ENCODE measurements around the gene MTURN.

MTURN gene

GRCh38 chr7:30162622-30163124 is 27.9 kb downstream of the MTURN start:
- DNase-seq = peak in 4 of 14 donors; percentile 30 to 41 (median 34)

- DNase-seq = peak in 10 of 14 donors; percentile 38 to 87 (median 72)
These were observed 28.6 kb downstream of the MTURN start for GRCh38 chr7:30163231-30163894.

DNA sequence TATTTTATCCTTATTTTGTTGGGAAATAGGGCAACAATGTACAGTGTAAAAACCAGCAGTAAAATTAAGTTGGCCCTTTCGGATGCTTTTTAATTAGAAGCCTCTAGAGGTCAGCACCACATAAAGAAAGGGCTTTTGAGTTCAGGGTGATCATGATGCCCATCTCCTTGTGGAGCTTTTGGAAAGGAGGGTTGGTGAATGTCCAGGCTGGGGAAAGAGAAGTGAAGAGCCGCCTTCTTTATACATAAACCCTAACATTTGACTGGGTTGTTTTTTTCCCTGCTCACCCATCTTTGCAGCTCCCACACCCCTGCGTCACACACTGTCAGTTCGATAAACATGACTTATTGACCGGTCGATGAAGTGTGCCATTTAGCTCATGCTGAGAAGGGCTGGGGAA is 29.8 kb downstream of the MTURN start:
- DNase-seq = peak in 6 of 14 donors; percentile 23 to 64 (median 30)

GRCh38 chr7:30165590-30165989 is 30.8 kb downstream of the MTURN start:
- no peak for DNase-seq

GRCh38 chr7:30166155-30166840 is 31.5 kb downstream of the MTURN start:
- peak in 1 of 14 donors; percentile 23 for DNase-seq

GRCh38 chr7:30166841-30167235 is 32.1 kb downstream of the MTURN start:
- no peak for DNase-seq

- DNase-seq = no peak
These were observed 33.1 kb downstream of the MTURN start for GRCh38 chr7:30167901-30168300.

DNA sequence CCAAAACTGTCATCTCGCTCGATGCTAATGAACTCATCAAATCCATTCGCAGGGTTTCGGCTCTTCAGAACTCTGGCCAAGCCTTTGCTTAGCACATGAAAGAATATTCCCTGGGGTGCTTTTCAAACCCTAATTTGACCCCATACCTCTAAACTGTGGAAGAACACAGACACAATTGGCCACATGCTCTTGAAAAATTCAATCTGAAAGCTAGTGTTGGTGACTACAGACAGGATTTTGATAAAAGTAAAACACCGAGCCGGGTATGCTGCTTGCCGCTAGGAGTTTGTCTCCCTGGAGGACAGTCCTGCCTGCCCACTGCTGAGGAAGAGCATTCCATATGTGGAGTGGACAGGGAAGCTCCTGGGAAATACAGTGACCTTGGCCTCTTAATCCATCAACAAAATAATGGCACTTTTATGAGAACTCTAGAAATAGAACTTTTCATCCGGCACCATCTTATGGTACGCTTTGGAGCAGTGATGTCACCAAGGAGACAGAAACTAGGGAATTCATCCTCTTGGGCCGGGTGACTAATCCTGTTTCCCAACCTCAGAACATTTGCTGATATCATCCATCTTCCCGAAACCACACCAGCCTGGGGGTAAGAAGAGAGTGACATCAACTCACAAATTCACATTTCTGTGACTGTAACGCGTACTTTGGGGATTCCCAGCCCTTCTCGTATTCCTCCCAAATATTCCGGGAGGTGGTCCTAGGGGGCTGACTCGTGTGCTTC is 34.2 kb downstream of the MTURN start:
- DNase-seq = peak in 1 of 14 donors; percentile 34

DNA sequence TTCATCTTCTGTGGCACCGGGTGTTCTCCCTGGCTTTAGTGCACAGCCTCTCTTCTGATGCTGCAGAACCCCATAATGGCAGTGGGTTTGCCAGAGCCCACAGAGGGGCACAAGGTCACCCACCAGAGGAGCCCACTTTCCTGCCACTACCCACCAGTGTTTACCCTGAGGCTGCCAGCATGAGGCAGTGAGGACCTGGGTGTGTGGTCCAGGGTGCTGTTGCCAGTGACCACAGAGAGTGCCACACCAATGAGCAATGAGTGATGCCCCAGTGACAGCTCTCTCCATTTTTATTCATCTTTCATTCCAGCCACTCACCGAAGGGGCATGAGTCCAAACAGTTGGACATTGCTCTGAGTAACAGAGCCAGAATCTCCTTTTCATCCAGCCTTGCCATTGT is 34.8 kb downstream of the MTURN start:
- DNase-seq = no peak

- no peak for DNase-seq
These were observed 35.9 kb downstream of the MTURN start for GRCh38 chr7:30170476-30171205.

- no peak for DNase-seq
These were observed 37.1 kb downstream of the MTURN start for GRCh38 chr7:30171766-30172447.

DNA sequence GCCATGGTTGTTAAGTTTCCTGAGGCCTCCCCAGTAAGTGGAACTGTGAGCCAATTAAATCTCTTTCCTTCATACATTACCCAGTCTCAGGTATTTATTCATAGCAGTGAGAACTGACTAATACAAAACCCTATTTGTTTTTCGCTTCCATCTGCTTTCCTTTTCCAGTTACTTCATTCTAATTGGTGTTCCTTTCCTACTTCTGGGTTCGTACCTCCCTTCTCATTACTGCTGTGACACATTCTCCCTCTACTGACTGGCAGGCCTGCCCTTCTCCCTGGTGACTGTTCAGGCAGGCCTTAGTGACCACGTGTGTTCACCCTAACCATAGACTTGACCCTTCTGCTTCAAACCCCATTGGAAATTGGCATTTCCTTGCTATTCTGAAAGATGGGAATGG is 37.7 kb downstream of the MTURN start:
- DNase-seq = peak in 1 of 14 donors; percentile 70

DNA sequence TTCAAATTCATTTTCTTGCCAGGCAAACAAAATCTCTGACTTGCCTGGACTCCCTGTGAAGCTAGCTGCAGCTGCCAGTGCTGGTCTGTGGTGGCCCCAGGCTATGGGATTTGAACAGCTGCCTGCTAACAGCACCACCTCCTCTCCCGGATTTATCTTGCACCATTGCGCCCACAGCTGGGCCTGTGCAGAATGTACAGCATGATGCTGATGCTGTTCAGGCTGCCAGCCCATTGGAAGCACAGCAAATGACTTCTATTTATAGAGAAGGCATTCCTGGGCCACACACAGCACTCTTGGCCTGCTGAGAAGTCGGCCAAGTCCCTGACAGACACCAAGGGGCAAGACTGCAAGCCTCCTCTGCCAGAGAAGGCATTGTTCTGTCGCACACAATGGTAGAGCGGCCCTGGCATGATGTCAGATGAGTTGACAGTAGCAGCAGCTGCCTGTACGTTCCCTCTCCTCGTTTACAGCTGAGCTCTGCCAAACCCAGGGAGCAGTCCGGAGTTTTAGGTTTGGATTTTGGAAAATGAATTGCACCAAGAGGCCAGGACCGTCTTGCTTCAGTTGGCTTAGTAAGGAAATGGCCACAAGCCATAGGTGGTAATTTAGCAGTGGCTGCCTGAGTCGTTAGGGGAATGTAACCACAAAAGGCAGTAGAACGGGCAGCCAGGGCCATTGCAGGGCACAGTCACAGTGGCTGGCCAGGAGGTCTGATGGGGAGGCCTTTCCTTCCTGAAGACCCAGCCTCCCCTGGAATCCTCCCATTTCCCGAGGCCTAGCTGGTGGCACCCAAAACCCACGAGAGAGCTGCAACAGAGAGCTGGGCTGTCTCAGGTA is 38.5 kb downstream of the MTURN start:
- DNase-seq = peak in 13 of 14 donors; percentile 54 to 96 (median 85)

GRCh38 chr7:30175180-30175579 is 40.4 kb downstream of the MTURN start:
- no peak for DNase-seq

DNA sequence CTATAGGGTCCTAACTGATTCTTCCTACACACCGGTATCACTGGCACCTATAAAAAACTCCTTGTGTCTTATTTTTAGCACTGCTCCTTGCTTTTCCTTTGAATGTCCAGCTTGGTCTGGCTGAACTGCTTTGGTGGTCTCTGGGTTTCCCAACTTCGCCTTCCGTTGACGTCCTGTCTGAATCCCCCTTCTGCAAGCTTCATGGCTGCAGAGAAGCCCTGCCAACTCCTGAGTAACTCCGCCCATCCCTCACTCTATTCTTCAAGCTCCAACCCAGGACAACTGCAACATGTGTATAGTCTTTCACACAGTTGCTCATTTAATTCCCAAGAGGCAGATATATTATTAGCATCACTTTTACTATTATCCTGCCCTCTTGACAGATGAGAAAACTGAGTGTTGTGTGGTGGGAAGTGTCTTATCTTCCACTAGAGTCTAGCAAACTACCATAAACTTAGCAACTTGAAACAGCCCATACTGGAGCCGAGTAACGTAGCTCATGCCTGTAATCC is 40.9 kb downstream of the MTURN start:
- no peak for DNase-seq

GRCh38 chr7:30176463-30177109 is 41.8 kb downstream of the MTURN start:
- no peak for DNase-seq

GRCh38 chr7:30177186-30177585 is 42.4 kb downstream of the MTURN start:
- no peak for DNase-seq

DNA sequence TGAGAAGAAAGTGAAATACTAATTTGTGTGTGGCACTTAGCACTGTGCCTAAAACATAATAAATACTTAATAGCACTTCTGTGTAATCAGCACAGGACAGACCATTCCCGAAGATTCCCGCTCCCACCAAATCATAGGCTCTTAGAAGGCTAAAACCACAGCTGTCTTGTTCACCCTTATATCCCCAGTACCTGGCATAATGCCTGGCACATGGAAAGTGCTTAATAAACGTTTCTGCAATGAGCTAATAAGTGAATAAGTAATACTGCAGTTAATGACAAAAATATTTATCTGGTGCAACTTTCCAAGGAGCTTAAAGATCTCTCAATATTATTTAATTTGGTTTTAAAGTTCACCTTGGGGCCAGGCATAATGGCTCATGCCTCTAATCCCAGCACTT is 43.2 kb downstream of the MTURN start:
- no peak for DNase-seq

GRCh38 chr7:30178748-30179436 is 44.1 kb downstream of the MTURN start:
- no peak for DNase-seq

- DNase-seq = no peak
These were observed 45.9 kb downstream of the MTURN start for GRCh38 chr7:30180718-30181117.

Measured in C1 segment of cervical spinal cord (tissue), 14 donors.